SK-N-SH (cell line): ENCODE results near the gene YKT6. TPM values are rescaled to one million over a fixed set of nuclear protein-coding genes. Genes with fewer than 3 reads are reported as not detected.

ENCODE experiments used
- CTCF ChIA-PET: fragments of 300-600, 350-600 bp; formaldehyde crosslinking; extraction: SDS; loops from one replicate; lab custom pipeline; 2021; lab: Yijun Ruan, JAX
- POLR2A ChIA-PET: fragments of 350-600 bp; sonication (Branson Sonifier 250); formaldehyde crosslinking; extraction: SDS; loops from one replicate; lab custom pipeline; 2020; ENCODE audit warnings: antibody characterized with exemption, inconsistent platforms; lab: Yijun Ruan, JAX
- DNase-seq: peaks from one replicate; pipeline ENCODE4 v3.0.0; 2012
- H2AFZ ChIP-seq: fragments of 200-600 bp; sonication (generic); 2 replicates; pipeline ENCODE4 v1.8.1; 2016; ENCODE audit warnings: antibody characterized with exemption, mild to moderate bottlenecking, low read depth
- H3F3A ChIP-seq: fragments of 200-600 bp; sonication (generic); replicated peaks from 2 replicates; pipeline ENCODE3; 2016; ENCODE audit warnings: antibody characterized with exemption, mild to moderate bottlenecking; ENCODE audit not compliant: insufficient read depth
- H3K27ac ChIP-seq, 2 experiments: fragments of 200-500 bp in 1 of 2; fragments of 200-600 bp in 1 of 2; sonication (Bioruptor generic) in 1 of 2; sonication (generic), shearing (Covaris generic) in 1 of 2; 2 replicates each; pipeline versions ENCODE4 v1.5.1 to v1.6.1; 2014 to 2016; ENCODE audit warnings: low read depth in 2 of 2, inconsistent platforms in 1 of 2, low read length in 1 of 2, mild to moderate bottlenecking in 1 of 2, mixed read lengths in 1 of 2
- H3K27me3 ChIP-seq: fragments of 200-600 bp; sonication (generic), shearing (Covaris generic); 2 replicates; pipeline ENCODE4 v1.6.1; 2016; ENCODE audit warnings: mixed run types; ENCODE audit not compliant: insufficient read depth
- H3K36me3 ChIP-seq, 2 experiments: fragments of 200-500 bp in 1 of 2; fragments of 200-600 bp in 1 of 2; sonication (Bioruptor generic) in 1 of 2; sonication (generic) in 1 of 2; replicated peaks in 1 of 2; 2 replicates each; pipeline versions ENCODE3 to v1.5.1; 2014 to 2016; ENCODE audit warnings: low read length in 1 of 2, mild to moderate bottlenecking in 1 of 2; ENCODE audit not compliant: insufficient read depth in 2 of 2, control insufficient read depth in 1 of 2
- H3K4me1 ChIP-seq, 2 experiments: fragments of 200-500 bp in 1 of 2; fragments of 200-600 bp in 1 of 2; sonication (Bioruptor generic) in 1 of 2; sonication (generic), shearing (Covaris generic) in 1 of 2; 2 replicates each; pipeline versions ENCODE4 v1.5.1 to v1.6.1; 2014 to 2016; ENCODE audit warnings: low read depth in 1 of 2, low read length in 1 of 2, mixed run types in 1 of 2; ENCODE audit not compliant: insufficient read depth in 2 of 2, control insufficient read depth in 1 of 2
- H3K4me2 ChIP-seq: fragments of 200-600 bp; sonication (generic), shearing (Covaris generic); 2 replicates; pipeline ENCODE4 v1.6.1; 2017; ENCODE audit warnings: mixed run types
- H3K4me3 ChIP-seq, 2 experiments: fragments of 200-500 bp in 1 of 2; fragments of 200-600 bp in 1 of 2; sonication (Bioruptor generic) in 1 of 2; sonication (generic), shearing (Covaris generic) in 1 of 2; 2 replicates each; pipeline versions ENCODE4 v1.5.1 to v1.8.1; 2014 to 2016; ENCODE audit warnings: low read depth in 2 of 2, inconsistent platforms in 1 of 2, low read length in 1 of 2, mild to moderate bottlenecking in 1 of 2, mixed read lengths in 1 of 2, moderate library complexity in 1 of 2
- H3K79me2 ChIP-seq: fragments of 200-600 bp; sonication (generic); 2 replicates; pipeline ENCODE4 v1.8.1; 2017; ENCODE audit warnings: mild to moderate bottlenecking; ENCODE audit not compliant: insufficient read depth
- H3K9ac ChIP-seq: fragments of 200-600 bp; sonication (generic); 2 replicates; pipeline ENCODE4 v1.6.1; 2017; ENCODE audit warnings: mixed run types
- H3K9me2 ChIP-seq: fragments of 200-600 bp; sonication (generic); 2 replicates; pipeline ENCODE4 v1.6.1; 2017; ENCODE audit warnings: mixed run types
- H3K9me3 ChIP-seq: fragments of 200-600 bp; sonication (generic); 2 replicates; pipeline ENCODE4 v1.6.1; 2017; ENCODE audit warnings: mixed run types, mild to moderate bottlenecking, moderate library complexity
- H4K20me1 ChIP-seq: fragments of 200-600 bp; sonication (generic); 2 replicates; pipeline ENCODE4 v1.6.1; 2017; ENCODE audit warnings: mild to moderate bottlenecking, mixed run types; ENCODE audit not compliant: insufficient read depth
- EP300 ChIP-seq, 2 experiments: IDR thresholded peaks; 2 replicates each; pipeline versions ENCODE4 v1.4.0 to v1.6.1; 2012; ENCODE audit warnings: borderline replicate concordance in 1 of 2, low read depth in 1 of 2, low read length in 1 of 2
- FOSL2 ChIP-seq: IDR thresholded peaks from 2 replicates; pipeline ENCODE4 v1.4.0; 2012; ENCODE audit warnings: low read depth, mild to moderate bottlenecking, moderate library complexity, borderline replicate concordance
- JUND ChIP-seq: IDR thresholded peaks from 2 replicates; pipeline ENCODE4 v1.4.0; 2012
- MEF2A ChIP-seq: IDR thresholded peaks from 2 replicates; pipeline ENCODE4 v1.4.0; 2012; ENCODE audit warnings: low read depth, borderline replicate concordance
- NRF1 ChIP-seq: IDR thresholded peaks from 2 replicates; pipeline ENCODE4 v1.6.1; 2012; ENCODE audit warnings: low read depth, mild to moderate bottlenecking, low read length
- RAD21 ChIP-seq: IDR thresholded peaks from 2 replicates; pipeline ENCODE4 v1.6.1; 2012; ENCODE audit warnings: mild to moderate bottlenecking, low read length
- WGBS: methylation state at CpG from one replicate; pipeline ENCODE4 v1.1.6; 2017; ENCODE audit warnings: low lambda C conversion rate; 5-methylcytosine and 5-hydroxymethylcytosine counted together
- polyA plus RNA-seq, 3 experiments: library from polyadenylated mRNA; depleted of rRNA; stranded (reverse); fragments of >200 nt; gene quantifications; 2 replicates each; pipeline ENCODE4 v1.2.3, GENCODE V29; 2012
- TF ChIP-seq, protein P1 (sequence below): fragments of 150-350 bp; IDR thresholded peaks from 2 replicates; pipeline ENCODE4 v1.6.1; 2016; ENCODE audit warnings: mild to moderate bottlenecking, low read depth, low read length
- TF ChIP-seq, protein P2 (sequence below): fragments of 150-350 bp; IDR thresholded peaks from 2 replicates; pipeline ENCODE4 v1.6.1; 2017; ENCODE audit warnings: antibody characterized with exemption, low read length, low read depth, borderline replicate concordance
- TF ChIP-seq, protein P3 (sequence below): IDR thresholded peaks from 2 replicates; pipeline ENCODE4 v1.4.0; 2012; ENCODE audit warnings: low read depth, borderline replicate concordance

The YKT6 gene
- polyA plus RNA-seq, 1 of the 3 experiments (the other 2 are of a cell fraction): 170 TPM

DNA sequence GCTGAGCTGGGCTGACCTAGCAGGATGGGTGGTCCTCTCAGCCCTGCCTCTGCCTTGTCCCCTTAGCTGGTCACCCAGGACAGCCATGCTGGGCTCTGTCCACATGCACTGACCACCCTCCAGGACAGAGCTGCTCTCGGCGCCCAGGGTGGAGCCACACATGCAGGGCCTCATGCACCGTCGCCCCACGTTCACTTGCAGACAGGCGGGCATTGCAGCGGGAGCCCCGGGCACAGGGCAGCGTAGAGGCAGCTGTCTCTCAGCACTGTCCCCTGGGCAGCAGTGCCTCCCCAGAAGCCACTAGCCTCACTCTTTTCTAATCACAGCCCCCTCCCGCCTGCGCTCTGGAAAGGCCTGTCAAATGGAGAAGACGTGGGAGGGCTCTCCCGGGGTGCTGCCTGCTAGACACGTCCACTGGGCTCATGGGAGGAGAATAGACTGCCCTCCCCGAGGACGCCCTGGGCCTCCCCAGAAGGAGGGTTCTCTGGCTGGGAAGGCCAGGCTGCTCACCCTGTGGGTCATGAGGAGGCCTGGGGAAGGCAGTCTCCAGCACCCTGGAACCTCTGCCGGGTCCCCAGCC lies 37.4 kb downstream of the YKT6 start:
- no peaks in the 10 kb centered on the region for H3F3A ChIP-seq
- H3K9me3 ChIP-seq: no peaks in the 10 kb centered on the region
- H3K36me3 ChIP-seq: no peaks in the 10 kb centered on the region
- H3K27ac ChIP-seq: peak overlapping the region in 1 of 2 experiments; percentile 14; a peak in 1 of 4 replicates
- no peak overlapping the region for H3K4me3 ChIP-seq
- H3K4me1 ChIP-seq: peaks cover 0 to 43% of the 10 kb centered on the region in 2 experiments; a peak in 1 of 4 replicates
- H4K20me1 ChIP-seq: no peaks in the 10 kb centered on the region
- no peak overlapping the region for H3K4me2 ChIP-seq
- H3K79me2 ChIP-seq: no peaks in the 10 kb centered on the region
- ChIA-PET CTCF (interaction anchor here (0.6 to 2.6 kb wide), 5 partner anchors 13 to 70 kb away, joined by 3 to 11 read pairs (median 5); partner anchors contain the start of gene YKT6), POLR2A (no interaction called here)
- no peaks in the 10 kb centered on the region for H3K9me2 ChIP-seq
- TF ChIP-seq NRF1: no peak
- no peak for TF ChIP-seq RAD21
- no peak for TF ChIP-seq EP300 (IDR thresholded peaks at IDR 0.05; ENCODE audit: borderline replicate concordance in 1 of 2, low read depth in 1 of 2, low read length in 1 of 2)
- TF ChIP-seq, protein P1, sequence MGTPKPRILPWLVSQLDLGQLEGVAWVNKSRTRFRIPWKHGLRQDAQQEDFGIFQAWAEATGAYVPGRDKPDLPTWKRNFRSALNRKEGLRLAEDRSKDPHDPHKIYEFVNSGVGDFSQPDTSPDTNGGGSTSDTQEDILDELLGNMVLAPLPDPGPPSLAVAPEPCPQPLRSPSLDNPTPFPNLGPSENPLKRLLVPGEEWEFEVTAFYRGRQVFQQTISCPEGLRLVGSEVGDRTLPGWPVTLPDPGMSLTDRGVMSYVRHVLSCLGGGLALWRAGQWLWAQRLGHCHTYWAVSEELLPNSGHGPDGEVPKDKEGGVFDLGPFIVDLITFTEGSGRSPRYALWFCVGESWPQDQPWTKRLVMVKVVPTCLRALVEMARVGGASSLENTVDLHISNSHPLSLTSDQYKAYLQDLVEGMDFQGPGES: no peak
- H2AFZ ChIP-seq: no peak overlapping the region
- H3K9ac ChIP-seq: no peak overlapping the region
- no peaks in the 10 kb centered on the region for H3K27me3 ChIP-seq
- DNase-seq: no peak
- WGBS: 61% methylated on average over 13 of the region's 17 CpGs

DNA sequence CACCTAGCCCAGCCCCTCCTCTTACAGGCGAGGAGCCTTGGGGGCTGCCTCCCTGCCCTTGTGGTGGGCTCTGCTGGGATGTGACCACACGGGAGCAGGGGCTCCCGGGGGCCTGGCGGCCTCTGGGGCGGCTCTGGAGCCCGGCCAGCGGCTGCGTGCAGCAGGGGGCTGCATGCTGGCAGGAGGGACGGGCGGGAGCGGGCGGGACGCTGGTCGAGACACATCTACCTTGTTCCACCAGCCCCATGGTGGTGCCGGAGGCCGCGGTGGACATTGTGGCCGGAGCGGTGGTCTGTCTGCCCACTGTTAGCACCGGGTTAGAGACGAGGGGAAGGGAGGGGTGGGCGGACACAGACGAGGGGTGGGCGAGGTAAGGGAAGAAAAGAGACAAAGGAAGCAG lies 38.6 kb downstream of the YKT6 start:
- Histone ChIP-seq H3F3A (no peaks in the 10 kb centered on the region), H3K4me3 (no peak overlapping the region), H3K79me2 (no peaks in the 10 kb centered on the region), H3K9me3 (no peaks in the 10 kb centered on the region), H3K36me3 (no peaks in the 10 kb centered on the region), H2AFZ (no peak overlapping the region), H3K4me1 (peaks cover 0 to 49% of the 10 kb centered on the region in 2 experiments; a peak in 1 of 4 replicates), H3K27me3 (no peaks in the 10 kb centered on the region), H4K20me1 (no peaks in the 10 kb centered on the region), H3K9ac (no peak overlapping the region), H3K9me2 (no peaks in the 10 kb centered on the region), H3K27ac (no peak overlapping the region), H3K4me2 (no peak overlapping the region)
- POLR2A ChIA-PET: no interaction called here
- CTCF ChIA-PET: interaction anchor here (2.4 to 5.7 kb wide), 2 partner anchors 16 to 252 kb away, joined by 16 to 70 read pairs; partner anchors contain the start of gene NUDCD3
- DNase-seq: no peak
- 53% methylated on average over 23 of the region's 24 CpGs for WGBS
- TF ChIP-seq, protein P2, sequence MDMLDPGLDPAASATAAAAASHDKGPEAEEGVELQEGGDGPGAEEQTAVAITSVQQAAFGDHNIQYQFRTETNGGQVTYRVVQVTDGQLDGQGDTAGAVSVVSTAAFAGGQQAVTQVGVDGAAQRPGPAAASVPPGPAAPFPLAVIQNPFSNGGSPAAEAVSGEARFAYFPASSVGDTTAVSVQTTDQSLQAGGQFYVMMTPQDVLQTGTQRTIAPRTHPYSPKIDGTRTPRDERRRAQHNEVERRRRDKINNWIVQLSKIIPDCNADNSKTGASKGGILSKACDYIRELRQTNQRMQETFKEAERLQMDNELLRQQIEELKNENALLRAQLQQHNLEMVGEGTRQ: no peak
- TF ChIP-seq MEF2A: no peak
- TF ChIP-seq, protein P3, sequence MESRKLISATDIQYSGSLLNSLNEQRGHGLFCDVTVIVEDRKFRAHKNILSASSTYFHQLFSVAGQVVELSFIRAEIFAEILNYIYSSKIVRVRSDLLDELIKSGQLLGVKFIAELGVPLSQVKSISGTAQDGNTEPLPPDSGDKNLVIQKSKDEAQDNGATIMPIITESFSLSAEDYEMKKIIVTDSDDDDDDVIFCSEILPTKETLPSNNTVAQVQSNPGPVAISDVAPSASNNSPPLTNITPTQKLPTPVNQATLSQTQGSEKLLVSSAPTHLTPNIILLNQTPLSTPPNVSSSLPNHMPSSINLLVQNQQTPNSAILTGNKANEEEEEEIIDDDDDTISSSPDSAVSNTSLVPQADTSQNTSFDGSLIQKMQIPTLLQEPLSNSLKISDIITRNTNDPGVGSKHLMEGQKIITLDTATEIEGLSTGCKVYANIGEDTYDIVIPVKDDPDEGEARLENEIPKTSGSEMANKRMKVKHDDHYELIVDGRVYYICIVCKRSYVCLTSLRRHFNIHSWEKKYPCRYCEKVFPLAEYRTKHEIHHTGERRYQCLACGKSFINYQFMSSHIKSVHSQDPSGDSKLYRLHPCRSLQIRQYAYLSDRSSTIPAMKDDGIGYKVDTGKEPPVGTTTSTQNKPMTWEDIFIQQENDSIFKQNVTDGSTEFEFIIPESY: no peak
- no peak for TF ChIP-seq FOSL2
- no peak for TF ChIP-seq JUND
